ENCODE measurements around the gene SLC9A2.
A peak's percentile ranks its signal among the peaks of the same experiment; 100 is the strongest.

The SLC9A2 gene

DNA sequence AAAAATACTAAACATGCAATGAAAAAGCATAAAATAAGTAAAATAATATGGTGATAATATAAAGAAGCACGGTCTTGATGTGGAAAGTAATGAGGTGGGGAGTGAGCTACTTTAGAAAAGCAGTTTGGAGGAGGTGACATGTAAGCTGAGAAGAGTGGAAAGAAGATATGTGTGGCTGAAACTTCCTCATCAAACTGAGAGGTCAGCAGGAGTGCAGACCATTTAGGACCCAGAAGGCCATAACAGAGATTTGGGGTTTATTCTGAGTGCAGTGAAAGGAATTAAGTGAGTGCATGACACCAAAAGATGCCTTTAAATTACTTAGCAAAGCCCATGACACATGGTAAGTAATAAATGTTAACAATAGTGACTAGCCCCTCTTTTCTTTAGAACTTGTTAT lies 118.1 kb downstream of the SLC9A2 start:
- Histone ChIP-seq H3K27ac (ENCODE audit: low read depth, low read length) (no peak overlapping the region), H3K4me1 (ENCODE audit: insufficient read depth, low read length) (peaks cover 7% of the 10 kb centered on the region; the same call in 1 of the 2 replicates), H3K9ac (ENCODE audit: low read depth, low read length) (no peak overlapping the region), H3K4me3 (ENCODE audit: low read length) (peak overlapping the region; percentile 85), H3K27me3 (ENCODE audit: insufficient read depth, low read length) (no peaks in the 10 kb centered on the region), H3K9me3 (ENCODE audit: insufficient read depth, low read depth, low read length) (no peaks in the 10 kb centered on the region), H3K36me3 (ENCODE audit: insufficient read depth, low read length) (peaks cover 1% of the 10 kb centered on the region; the same call in 1 of the 2 replicates)
- 83% methylated on average over 1 of the region's 1 CpG for WGBS

DNA sequence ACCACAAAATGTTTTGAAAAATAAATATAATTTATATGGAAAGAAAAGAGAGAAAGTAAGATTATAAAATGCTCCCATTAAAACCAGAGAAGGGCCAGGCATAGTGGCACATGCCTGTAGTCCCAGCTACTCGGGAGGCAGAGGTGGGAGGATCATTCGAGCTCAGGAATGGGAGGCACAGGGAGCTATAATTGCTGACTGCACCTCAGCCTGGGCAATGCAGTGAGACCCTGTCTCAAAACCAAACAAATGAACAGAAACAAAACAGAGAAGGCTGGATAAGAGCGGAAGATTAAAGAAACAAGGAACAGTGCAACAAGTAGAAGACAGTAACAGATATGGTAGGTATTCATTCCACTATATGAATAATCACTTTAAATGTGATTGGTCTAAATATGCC lies 123.9 kb downstream of the SLC9A2 start:
- H3K27me3 ChIP-seq (ENCODE audit: insufficient read depth, low read length), result no peaks in the 10 kb centered on the region
- no peak overlapping the region for H3K27ac ChIP-seq (ENCODE audit: low read depth, low read length)
- no peaks in the 10 kb centered on the region for H3K4me1 ChIP-seq (ENCODE audit: insufficient read depth, low read length)
- no peak overlapping the region for H3K4me3 ChIP-seq (ENCODE audit: low read length)
- no peak overlapping the region for H3K9ac ChIP-seq (ENCODE audit: low read depth, low read length)
- H3K36me3 ChIP-seq (ENCODE audit: insufficient read depth, low read length), result no peaks in the 10 kb centered on the region
- no peaks in the 10 kb centered on the region for H3K9me3 ChIP-seq (ENCODE audit: insufficient read depth, low read depth, low read length)
- 96% methylated on average over 2 of the region's 3 CpGs for WGBS

- Histone ChIP-seq H3K4me1 (ENCODE audit: insufficient read depth, low read length) (no peaks in the 10 kb centered on the region), H3K27me3 (ENCODE audit: insufficient read depth, low read length) (no peaks in the 10 kb centered on the region), H3K36me3 (ENCODE audit: insufficient read depth, low read length) (no peaks in the 10 kb centered on the region), H3K9ac (ENCODE audit: low read depth, low read length) (no peak overlapping the region), H3K27ac (ENCODE audit: low read depth, low read length) (no peak overlapping the region), H3K9me3 (ENCODE audit: insufficient read depth, low read depth, low read length) (no peaks in the 10 kb centered on the region), H3K4me3 (ENCODE audit: low read length) (no peak overlapping the region)
- 90% methylated on average over 4 of the region's 4 CpGs for WGBS
Observed at GRCh38 chr2:102748107-102748506, 128.8 kb downstream of the SLC9A2 start.

GRCh38 chr2:102749938-102750337 lies 130.6 kb downstream of the SLC9A2 start:
- WGBS, result 93% methylated on average over 1 of the region's 3 CpGs
- H3K27me3 ChIP-seq (ENCODE audit: insufficient read depth, low read length), result no peaks in the 10 kb centered on the region
- no peak overlapping the region for H3K4me3 ChIP-seq (ENCODE audit: low read length)
- no peak overlapping the region for H3K9ac ChIP-seq (ENCODE audit: low read depth, low read length)
- H3K27ac ChIP-seq (ENCODE audit: low read depth, low read length), result no peak overlapping the region
- no peaks in the 10 kb centered on the region for H3K9me3 ChIP-seq (ENCODE audit: insufficient read depth, low read depth, low read length)
- H3K36me3 ChIP-seq (ENCODE audit: insufficient read depth, low read length), result no peaks in the 10 kb centered on the region
- H3K4me1 ChIP-seq (ENCODE audit: insufficient read depth, low read length), result 0 out of 2 replicates have a peak, but pooled peaks cover under 1% of the 10 kb centered on the region

DNA sequence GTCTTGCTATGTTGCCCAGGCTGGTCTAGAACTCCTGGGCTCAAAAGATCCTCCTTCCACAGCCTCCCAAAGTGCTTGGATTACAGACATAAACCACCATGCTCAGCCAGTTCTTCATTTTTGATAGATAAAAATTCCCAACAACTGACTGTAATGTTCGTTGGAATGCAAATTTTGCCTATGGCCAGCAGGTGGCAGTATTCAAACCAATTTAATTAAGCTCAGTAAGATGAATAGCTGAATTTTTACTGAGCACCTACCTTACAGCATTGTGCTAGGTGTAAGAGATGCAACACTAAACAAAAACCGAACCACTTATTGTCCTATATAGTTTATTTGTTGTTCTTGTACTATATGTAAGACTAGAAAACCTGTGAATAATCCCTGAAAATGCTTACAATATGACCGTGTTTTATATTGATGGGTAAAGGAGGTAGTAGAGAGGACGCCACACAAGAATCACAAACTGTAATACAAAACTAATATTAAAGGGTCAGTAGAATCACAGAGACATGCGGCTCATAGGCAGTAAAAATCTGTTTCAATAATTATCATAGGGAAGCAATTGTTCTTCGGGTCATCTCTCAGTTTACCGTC lies 134.3 kb downstream of the SLC9A2 start:
- H3K9me3 ChIP-seq (ENCODE audit: insufficient read depth, low read depth, low read length), result no peaks in the 10 kb centered on the region
- H3K27me3 ChIP-seq (ENCODE audit: insufficient read depth, low read length), result no peaks in the 10 kb centered on the region
- H3K4me1 ChIP-seq (ENCODE audit: insufficient read depth, low read length), result peaks cover 8% of the 10 kb centered on the region; the same call in 1 of the 2 replicates
- H3K9ac ChIP-seq (ENCODE audit: low read depth, low read length), result no peak overlapping the region
- no peak overlapping the region for H3K4me3 ChIP-seq (ENCODE audit: low read length)
- no peak overlapping the region for H3K27ac ChIP-seq (ENCODE audit: low read depth, low read length)
- H3K36me3 ChIP-seq (ENCODE audit: insufficient read depth, low read length), result no peaks in the 10 kb centered on the region
- WGBS, result 84% methylated on average over 5 of the region's 7 CpGs

- Histone ChIP-seq H3K9me3 (ENCODE audit: insufficient read depth, low read depth, low read length) (no peaks in the 10 kb centered on the region), H3K36me3 (ENCODE audit: insufficient read depth, low read length) (no peaks in the 10 kb centered on the region), H3K27ac (ENCODE audit: low read depth, low read length) (no peak overlapping the region), H3K4me1 (ENCODE audit: insufficient read depth, low read length) (peaks cover 8% of the 10 kb centered on the region; the same call in 1 of the 2 replicates), H3K4me3 (ENCODE audit: low read length) (no peak overlapping the region), H3K9ac (ENCODE audit: low read depth, low read length) (no peak overlapping the region), H3K27me3 (ENCODE audit: insufficient read depth, low read length) (no peaks in the 10 kb centered on the region)
- 94% methylated on average over 2 of the region's 3 CpGs for WGBS
Observed at GRCh38 chr2:102754456-102755145, 135.2 kb downstream of the SLC9A2 start.

DNA sequence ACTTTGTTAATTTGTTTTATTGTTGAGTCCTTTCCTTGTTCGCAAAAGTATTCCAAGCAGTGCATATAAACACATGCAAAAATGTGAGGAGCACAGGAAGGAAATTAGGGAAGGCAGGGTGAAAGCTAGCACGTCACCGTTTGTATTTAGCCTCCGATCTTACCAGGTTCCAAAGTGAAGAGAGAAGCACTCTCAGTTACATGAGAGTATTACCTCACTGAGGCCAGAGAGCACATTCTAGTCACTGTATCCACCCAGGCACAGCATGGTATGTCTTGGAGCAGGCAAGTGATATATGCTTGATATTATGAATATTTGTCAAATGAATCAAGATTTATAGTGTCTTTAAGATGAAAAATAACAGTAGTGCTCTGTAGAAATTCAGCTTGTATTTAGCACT lies 135.9 kb downstream of the SLC9A2 start:
- no peak overlapping the region for H3K27ac ChIP-seq (ENCODE audit: low read depth, low read length)
- H3K4me1 ChIP-seq (ENCODE audit: insufficient read depth, low read length), result peaks cover 8% of the 10 kb centered on the region; the same call in 1 of the 2 replicates
- H3K9ac ChIP-seq (ENCODE audit: low read depth, low read length), result no peak overlapping the region
- H3K4me3 ChIP-seq (ENCODE audit: low read length), result no peak overlapping the region
- no peaks in the 10 kb centered on the region for H3K27me3 ChIP-seq (ENCODE audit: insufficient read depth, low read length)
- 81% methylated on average over 4 of the region's 4 CpGs for WGBS
- no peaks in the 10 kb centered on the region for H3K9me3 ChIP-seq (ENCODE audit: insufficient read depth, low read depth, low read length)
- H3K36me3 ChIP-seq (ENCODE audit: insufficient read depth, low read length), result no peaks in the 10 kb centered on the region

DNA sequence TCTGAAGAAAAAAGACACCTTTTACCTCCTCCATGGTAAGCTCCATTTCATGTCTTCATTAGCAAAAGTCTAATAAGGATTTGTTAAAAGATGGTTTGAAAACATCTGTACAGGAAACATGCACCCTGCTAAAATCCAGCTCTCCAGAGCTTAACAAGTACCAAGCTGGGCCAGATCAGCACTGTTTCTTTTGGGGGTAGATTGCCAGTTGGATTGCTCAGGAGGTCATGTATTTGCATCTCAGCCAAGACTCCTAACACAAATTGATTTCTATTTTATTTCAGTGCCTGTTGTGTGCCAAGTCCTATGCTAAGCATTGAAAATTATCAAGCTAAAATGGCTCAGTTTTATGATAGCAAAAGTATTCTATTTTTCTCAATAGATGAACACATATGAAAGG lies 139.1 kb downstream of the SLC9A2 start:
- Histone ChIP-seq H3K4me1 (ENCODE audit: insufficient read depth, low read length) (peaks cover 8% of the 10 kb centered on the region; the same call in 1 of the 2 replicates), H3K9ac (ENCODE audit: low read depth, low read length) (no peak overlapping the region), H3K36me3 (ENCODE audit: insufficient read depth, low read length) (no peaks in the 10 kb centered on the region), H3K4me3 (ENCODE audit: low read length) (no peak overlapping the region), H3K27ac (ENCODE audit: low read depth, low read length) (no peak overlapping the region), H3K27me3 (ENCODE audit: insufficient read depth, low read length) (no peaks in the 10 kb centered on the region), H3K9me3 (ENCODE audit: insufficient read depth, low read depth, low read length) (no peaks in the 10 kb centered on the region)
